GM12878 (cell line): ENCODE data around the gene STAM2.

Experiments
- ZNF274 ChIP-seq: IDR thresholded peaks from one replicate; pipeline ENCODE4 v1.8.0; 2011; ENCODE audit not compliant: insufficient read length, insufficient read depth
- ZNF592 ChIP-seq: fragments of 450-650 bp; IDR thresholded peaks from 2 replicates; pipeline ENCODE4 v1.6.1; 2017; ENCODE audit warnings: mild to moderate bottlenecking, moderate library complexity

GRCh38 chr2:152078662-152079061, 96.9 kb downstream of the STAM2 start:
- TF ChIP-seq ZNF274 (no peak), ZNF592 (no peak)
